ENCODE measurements around the gene RAB11B. TPM values are rescaled to one million over a fixed set of nuclear protein-coding genes. Genes with fewer than 3 reads are reported as not detected.

The RAB11B gene
- total RNA-seq, 3 donors from 2014 or later = 39.5 to 57.7 (median 41.3) TPM

- Histone ChIP-seq H3K4me1 (peaks cover 4 to 32% of the 10 kb centered on the region in 2 donors), H3K27ac (peak overlapping the region; percentile 98 to 100), H3K4me3 (peak overlapping the region; percentile 84 to 100 (median 99)), H3K36me3 (no peaks in the 10 kb centered on the region), H3K27me3 (no peaks in the 10 kb centered on the region), H3K9me3 (no peaks in the 10 kb centered on the region)
- no peak for DNase-seq (ENCODE audit: low spot score in 2 of 2)
- intact Hi-C loops (cut with DNase I; ENCODE audit: low total_unique reads) = no loop called here
- no peak for TF ChIP-seq POLR2AphosphoS5 (IDR thresholded peaks at IDR 0.05)
- TF ChIP-seq CTCF (IDR thresholded peaks at IDR 0.05) = no peak
- no peak for TF ChIP-seq POLR2A (IDR thresholded peaks at IDR 0.05)
These were observed 56.0 kb downstream of the RAB11B start for GRCh38 chr19:8446061-8446709.

GRCh38 chr19:8449830-8450229, 59.7 kb downstream of the RAB11B start:
- peaks cover 6 to 52% of the 10 kb centered on the region in 2 donors for H3K4me1 ChIP-seq
- TF ChIP-seq CTCF (IDR thresholded peaks at IDR 0.05) (no peak), POLR2AphosphoS5 (IDR thresholded peaks at IDR 0.05) (no peak), POLR2A (IDR thresholded peaks at IDR 0.05) (no peak)
- peak overlapping the region; percentile 8 to 10 for H3K27ac ChIP-seq
- intact Hi-C loops (cut with DNase I; ENCODE audit: low total_unique reads) = loop anchor here (5.0 kb wide), 1 partner anchor 888 kb away; no protein-coding TSS in a partner anchor
- no peaks in the 10 kb centered on the region for H3K27me3 ChIP-seq
- no peaks in the 10 kb centered on the region for H3K9me3 ChIP-seq
- no peaks in the 10 kb centered on the region for H3K36me3 ChIP-seq
- H3K4me3 ChIP-seq = no peak overlapping the region
- peak in 1 of 2 donors; percentile 40 for DNase-seq (ENCODE audit: low spot score in 2 of 2)

- no peak overlapping the region for H3K4me3 ChIP-seq
- H3K9me3 ChIP-seq = no peaks in the 10 kb centered on the region
- H3K4me1 ChIP-seq = peaks cover 6 to 48% of the 10 kb centered on the region in 2 donors
- H3K27ac ChIP-seq = no peak overlapping the region
- H3K27me3 ChIP-seq = no peaks in the 10 kb centered on the region
- no peak for TF ChIP-seq POLR2A (IDR thresholded peaks at IDR 0.05)
- intact Hi-C loops (cut with DNase I; ENCODE audit: low total_unique reads) = loop anchor here (5.0 kb wide), 1 partner anchor 889 kb away; no protein-coding TSS in a partner anchor
- no peaks in the 10 kb centered on the region for H3K36me3 ChIP-seq
- DNase-seq (ENCODE audit: low spot score in 2 of 2) = no peak
These were observed 61.2 kb downstream of the RAB11B start for GRCh38 chr19:8451377-8451776.

GRCh38 chr19:8451885-8452284, 61.7 kb downstream of the RAB11B start:
- TF ChIP-seq POLR2AphosphoS5 (IDR thresholded peaks at IDR 0.05) = no peak
- TF ChIP-seq CTCF (IDR thresholded peaks at IDR 0.05) = no peak
- TF ChIP-seq POLR2A (IDR thresholded peaks at IDR 0.05) = no peak
- no peaks in the 10 kb centered on the region for H3K9me3 ChIP-seq
- H3K36me3 ChIP-seq = no peaks in the 10 kb centered on the region
- no peaks in the 10 kb centered on the region for H3K27me3 ChIP-seq
- no peak for DNase-seq (ENCODE audit: low spot score in 2 of 2)
- H3K27ac ChIP-seq = no peak overlapping the region
- H3K4me1 ChIP-seq = peaks cover 6 to 43% of the 10 kb centered on the region in 2 donors
- intact Hi-C loops (cut with DNase I; ENCODE audit: low total_unique reads) = loop anchor here (5.0 kb wide), 1 partner anchor 890 kb away; no protein-coding TSS in a partner anchor
- H3K4me3 ChIP-seq = no peak overlapping the region

- H3K9me3 ChIP-seq = no peaks in the 10 kb centered on the region
- no peaks in the 10 kb centered on the region for H3K36me3 ChIP-seq
- intact Hi-C loops (cut with DNase I; ENCODE audit: low total_unique reads) = loop anchor here (5.0 kb wide), 1 partner anchor 890 kb away; no protein-coding TSS in a partner anchor
- peak overlapping the region; percentile 2 to 3 for H3K27ac ChIP-seq
- no peaks in the 10 kb centered on the region for H3K27me3 ChIP-seq
- peaks cover 6 to 36% of the 10 kb centered on the region in 2 donors for H3K4me1 ChIP-seq
- no peak for DNase-seq (ENCODE audit: low spot score in 2 of 2)
- H3K4me3 ChIP-seq = no peak overlapping the region
- TF ChIP-seq POLR2A (IDR thresholded peaks at IDR 0.05) = no peak
- no peak for TF ChIP-seq POLR2AphosphoS5 (IDR thresholded peaks at IDR 0.05)
- no peak for TF ChIP-seq CTCF (IDR thresholded peaks at IDR 0.05)
These were observed 62.4 kb downstream of the RAB11B start for GRCh38 chr19:8452446-8453123.

Measured in breast epithelium (tissue), 4 donors.